Fibroblast of upper back skin (primary cell): ENCODE results near the gene MOGAT3.
A peak's percentile ranks its signal among the peaks of the same experiment; 100 is the strongest.
"Not testable (repeated sequence)": the region's sequence is repeated elsewhere in the genome, so short reads cannot be mapped to it uniquely, and the experiment has no call there.

Experiments
- DNase-seq: peaks from one replicate; pipeline ENCODE4 v3.0.0-alpha.2; 2013

Gene MOGAT3

DNA sequence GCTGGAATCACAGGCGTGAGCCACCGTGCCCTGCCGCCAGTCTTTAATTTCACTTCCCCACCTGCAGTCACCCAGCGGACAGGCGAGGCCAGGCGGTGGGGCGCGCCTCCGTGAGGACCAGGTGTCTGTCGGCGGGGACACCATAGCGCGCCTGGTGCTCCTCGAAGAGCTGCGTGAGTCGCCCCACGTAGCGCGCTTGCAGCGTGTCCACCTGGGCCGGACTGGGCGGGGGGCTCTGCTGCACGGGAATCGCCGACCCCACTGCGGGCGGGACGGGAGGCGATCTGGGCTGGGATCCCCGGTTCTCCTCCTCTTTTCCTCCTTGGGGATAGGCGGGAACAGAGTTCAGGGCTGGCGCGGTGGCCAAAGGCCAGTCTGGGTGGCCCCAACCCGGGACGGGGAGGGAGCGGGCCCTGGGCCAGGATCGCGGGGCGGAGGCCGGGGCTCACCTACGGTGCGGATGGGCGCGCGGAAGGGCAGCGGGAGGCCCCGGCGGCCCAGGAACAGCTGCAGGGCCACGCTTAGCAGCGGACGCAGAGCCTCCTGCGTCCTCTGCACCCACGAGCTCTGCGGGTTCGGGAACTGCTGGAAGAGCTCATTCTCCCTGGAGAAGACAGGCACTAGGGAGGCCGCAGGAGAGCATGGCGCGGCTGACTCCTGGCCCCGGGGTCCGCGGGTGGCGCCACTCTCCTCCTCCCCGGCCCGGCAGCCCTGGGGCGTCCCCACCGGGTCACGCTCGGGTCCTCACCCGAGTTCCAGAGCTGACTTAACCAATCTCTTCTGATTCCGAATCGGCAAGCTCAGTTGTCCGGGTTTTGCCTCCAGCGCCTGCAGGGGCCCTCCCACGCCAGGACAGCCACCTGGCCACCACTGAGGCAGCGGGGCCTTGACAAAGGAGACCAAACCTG, 1.1 kb upstream of the MOGAT3 start:
- no peak for DNase-seq

GRCh38 chr7:101200504-101200861, 353 bp downstream of the MOGAT3 start:
- DNase-seq: no peak

DNA sequence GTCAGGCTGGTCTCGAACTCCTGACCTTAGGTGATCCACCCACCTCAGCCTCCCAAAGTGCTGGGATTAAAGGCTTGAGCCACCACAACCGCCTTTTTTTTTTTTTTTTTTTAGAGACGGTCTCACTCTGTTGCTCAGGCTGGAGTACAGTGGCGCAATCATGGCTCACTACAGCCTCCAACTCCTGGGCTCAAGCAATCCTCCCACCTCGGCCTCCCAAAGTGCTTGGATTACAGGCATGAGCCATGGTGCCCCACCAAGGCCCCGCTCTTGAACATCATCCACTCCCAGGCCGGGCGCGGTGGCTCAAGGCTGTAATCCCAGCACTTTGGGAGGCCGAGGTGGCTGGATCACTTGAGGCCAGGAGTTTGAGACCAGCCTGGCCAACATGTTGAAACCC, 1.3 kb downstream of the MOGAT3 start:
- not testable (repeated sequence) for DNase-seq

DNA sequence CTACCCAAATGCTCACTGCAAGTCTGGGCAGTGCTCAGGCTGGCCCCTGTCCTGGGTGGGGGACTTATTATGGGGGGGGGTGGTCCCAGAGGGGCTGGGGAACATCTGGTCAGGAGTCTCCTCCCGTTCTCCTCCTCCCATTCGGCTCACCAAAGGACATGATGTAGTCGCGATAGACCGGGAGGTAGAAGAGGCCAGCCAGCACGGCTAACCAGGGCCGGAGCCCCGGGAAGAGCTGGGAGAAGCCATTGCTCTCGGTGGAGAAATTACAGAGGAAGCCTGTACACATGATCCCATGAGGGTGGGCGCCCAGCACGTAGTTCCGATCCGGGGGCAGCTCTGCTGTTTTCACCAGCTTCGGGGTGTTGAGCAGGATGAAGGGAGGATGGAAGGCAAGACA, 2.4 kb downstream of the MOGAT3 start:
- DNase-seq: no peak

DNA sequence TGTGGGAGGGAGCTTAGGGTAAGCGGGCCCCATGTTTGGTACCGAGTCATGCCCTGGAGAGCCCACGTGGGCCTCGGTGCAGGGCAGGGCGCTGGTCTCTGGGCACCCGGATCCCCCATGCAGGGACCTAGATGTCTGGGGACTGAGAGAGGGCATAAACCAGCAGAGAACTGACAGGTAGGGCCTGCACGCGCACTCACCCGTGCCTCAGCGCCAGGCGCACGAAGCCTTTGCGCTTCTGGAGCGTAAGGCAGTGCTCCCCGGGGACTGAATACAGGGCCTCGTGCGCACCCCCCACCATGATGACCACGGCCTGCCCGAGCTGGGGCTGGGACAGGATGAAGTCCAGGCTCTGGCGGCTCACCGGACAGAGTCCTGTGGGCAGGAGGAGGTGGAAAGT, 2.8 kb downstream of the MOGAT3 start:
- DNase-seq: no peak

DNA sequence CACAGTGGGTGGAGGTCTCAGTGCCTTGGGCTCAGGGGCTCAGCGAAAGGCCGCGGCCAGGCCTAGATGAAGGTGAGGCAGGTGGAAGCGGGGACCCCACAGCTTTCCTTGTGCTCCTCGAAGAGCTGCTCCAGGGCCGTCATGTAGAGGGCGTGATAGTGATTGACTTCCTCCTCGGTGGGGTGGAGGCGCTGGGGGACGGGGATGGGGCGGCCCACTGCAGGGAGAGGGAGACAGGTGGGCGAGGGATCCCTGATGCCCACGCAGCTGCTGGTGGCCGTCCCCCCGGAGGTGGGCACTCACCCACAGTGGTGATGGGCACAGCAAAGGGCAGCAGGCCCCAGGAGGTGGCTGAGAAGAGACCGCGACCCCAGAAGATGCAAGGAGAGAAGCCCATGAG, 5.0 kb downstream of the MOGAT3 start:
- no peak for DNase-seq

DNA sequence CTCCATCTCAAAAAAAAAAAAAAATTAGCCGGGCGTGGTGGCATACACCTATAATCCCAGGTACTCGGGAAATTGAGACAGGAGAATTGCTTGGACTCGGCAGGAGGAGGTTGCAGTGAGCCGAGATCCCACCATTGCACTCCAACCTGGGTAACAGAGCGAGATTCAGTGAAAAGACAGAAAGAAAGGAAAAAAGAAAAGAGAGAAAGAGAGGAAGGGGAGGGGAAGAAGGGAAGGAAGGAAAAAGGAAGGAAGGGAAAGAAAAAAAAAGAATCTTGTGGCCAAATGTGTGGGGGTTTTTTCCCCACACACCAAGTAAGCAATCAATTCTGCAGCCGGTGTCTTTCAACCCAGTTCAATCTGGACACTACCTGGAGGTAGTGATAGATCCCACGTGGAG, 11.7 kb downstream of the MOGAT3 start:
- no peak for DNase-seq

GRCh38 chr7:101186844-101187428, 13.9 kb downstream of the MOGAT3 start:
- no peak for DNase-seq

DNA sequence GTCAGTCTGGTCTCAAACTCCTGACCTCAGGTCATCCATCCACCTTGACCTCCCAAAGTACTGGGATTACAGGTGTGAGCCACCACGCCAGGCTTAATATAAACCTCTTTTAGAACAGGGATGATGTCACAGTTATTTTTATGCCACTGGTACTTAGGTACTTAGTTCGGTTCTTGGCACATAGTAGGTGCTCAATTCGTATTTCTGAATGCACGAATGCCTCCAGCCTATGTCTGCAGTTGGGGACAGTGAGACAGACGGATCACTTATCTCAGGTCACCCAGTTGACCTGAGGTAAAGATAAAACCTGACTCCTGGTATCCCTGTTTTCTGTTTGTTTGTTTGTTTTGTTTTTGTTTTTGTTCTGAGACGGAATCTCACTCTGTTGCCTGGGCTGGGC, 14.6 kb downstream of the MOGAT3 start:
- no peak for DNase-seq

- no peak for DNase-seq
These were observed 15.5 kb downstream of the MOGAT3 start for GRCh38 chr7:101185258-101185839.

DNA sequence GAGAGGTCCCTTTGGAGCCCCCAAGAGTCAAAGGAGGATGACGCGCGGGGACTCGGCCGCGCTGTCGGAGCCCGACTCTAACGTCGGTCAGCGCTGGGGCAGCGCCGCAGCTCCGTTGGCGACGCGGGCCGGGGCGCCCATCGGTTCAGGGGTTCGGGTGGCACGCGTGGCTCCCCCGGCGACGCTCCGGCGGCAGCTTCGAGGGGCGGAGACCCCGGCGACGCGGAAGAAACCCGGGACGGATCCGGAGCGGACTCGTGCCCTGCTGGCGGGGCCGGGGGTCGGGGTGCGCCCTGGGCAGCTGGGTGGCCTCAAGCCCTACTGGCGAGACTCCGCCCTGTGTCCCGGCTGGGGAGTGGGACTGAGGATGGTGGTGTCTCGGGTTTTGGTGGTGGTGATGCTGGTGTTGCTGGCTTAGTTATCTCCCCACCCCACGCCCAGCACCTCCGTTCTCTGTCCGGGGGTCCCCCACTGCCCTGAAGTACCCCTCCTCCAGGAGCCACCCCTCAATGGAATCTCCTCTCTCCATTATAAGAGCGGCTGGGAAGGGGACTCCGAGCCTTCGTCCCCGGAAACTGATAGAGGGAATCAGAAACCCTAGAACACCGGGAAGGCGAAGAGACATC, 20.6 kb downstream of the MOGAT3 start, which contains the start of gene NAT16:
Gene NAT16 (minus strand): TSS at position 164 of the 626 bp plus-strand sequence. CDS start 5,486 bp downstream, outside the sequence.
- DNase-seq: no peak

DNA sequence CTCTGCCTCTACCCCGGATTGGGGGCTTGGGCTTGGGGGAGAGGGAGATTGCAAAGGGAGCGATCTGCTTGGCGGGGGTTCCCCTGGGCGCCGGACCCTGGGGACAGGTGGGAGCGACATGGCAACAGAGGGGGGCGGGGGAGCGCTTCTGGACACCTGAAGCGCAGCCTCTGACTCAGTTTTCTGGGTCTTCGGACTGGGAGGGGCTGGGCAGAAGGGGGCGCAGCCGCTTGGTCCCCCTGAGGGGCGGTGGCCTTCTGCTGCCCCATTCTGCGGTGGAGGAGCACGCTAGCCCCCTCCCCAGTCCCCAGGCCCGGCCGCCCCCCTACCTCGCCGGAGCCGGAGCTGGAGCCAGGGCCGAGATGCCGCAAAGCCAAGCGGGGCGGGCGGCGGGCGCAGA, 21.1 kb downstream of the MOGAT3 start:
- DNase-seq: no peak

- no peak for DNase-seq
These were observed 21.7 kb downstream of the MOGAT3 start for GRCh38 chr7:101179117-101179516.

GRCh38 chr7:101177644-101178043, 23.2 kb downstream of the MOGAT3 start:
- no peak for DNase-seq

GRCh38 chr7:101175664-101176063, 25.2 kb downstream of the MOGAT3 start:
- no peak for DNase-seq

- DNase-seq: no peak
These were observed 26.4 kb downstream of the MOGAT3 start for GRCh38 chr7:101174322-101174854.

GRCh38 chr7:101173752-101174244, 27.0 kb downstream of the MOGAT3 start:
- DNase-seq: no peak

DNA sequence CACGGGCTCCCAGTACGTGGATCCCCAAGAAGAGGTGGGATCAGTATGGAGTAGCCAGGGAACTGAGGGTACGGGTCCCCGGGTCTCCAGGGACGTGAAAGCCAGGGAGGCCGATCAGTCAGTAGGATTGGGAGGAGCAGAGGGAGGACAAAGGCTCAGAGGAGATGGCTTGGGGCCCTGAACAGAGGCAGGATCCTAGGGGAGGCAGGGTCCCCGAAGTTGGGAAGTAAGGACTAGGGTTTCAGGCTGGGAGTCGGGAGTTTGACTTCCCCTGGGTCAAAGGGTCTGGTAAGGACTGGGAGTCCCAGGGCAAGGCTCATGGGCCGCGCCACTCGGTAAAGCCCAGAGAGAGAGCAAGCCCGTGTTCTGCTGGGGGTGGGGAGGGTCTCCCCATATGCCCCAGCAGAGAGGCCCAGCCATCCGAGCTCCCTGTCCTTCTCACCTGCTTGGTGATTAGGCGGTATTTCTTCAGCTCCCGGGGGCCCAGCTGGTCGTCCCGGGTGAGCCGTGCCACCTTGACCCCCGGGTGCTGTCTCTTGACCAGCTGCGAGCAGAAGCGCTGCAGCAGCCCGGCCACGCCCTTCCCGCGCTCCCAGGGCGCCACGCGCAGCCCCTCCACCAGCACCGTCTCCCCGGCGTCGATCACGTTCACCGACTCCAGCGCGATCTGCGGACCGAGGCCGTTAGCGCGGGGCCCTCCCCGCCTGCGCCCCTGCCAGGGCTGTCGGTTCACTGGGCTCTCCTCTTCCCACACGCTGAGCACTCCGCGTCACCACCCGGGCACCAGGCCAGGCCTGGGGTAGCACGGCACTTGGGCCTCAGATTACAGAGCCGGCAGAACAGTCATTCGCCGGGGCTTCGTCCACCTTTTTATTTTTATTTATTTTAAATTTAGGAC, 27.7 kb downstream of the MOGAT3 start:
- peak; percentile 45 for DNase-seq

DNA sequence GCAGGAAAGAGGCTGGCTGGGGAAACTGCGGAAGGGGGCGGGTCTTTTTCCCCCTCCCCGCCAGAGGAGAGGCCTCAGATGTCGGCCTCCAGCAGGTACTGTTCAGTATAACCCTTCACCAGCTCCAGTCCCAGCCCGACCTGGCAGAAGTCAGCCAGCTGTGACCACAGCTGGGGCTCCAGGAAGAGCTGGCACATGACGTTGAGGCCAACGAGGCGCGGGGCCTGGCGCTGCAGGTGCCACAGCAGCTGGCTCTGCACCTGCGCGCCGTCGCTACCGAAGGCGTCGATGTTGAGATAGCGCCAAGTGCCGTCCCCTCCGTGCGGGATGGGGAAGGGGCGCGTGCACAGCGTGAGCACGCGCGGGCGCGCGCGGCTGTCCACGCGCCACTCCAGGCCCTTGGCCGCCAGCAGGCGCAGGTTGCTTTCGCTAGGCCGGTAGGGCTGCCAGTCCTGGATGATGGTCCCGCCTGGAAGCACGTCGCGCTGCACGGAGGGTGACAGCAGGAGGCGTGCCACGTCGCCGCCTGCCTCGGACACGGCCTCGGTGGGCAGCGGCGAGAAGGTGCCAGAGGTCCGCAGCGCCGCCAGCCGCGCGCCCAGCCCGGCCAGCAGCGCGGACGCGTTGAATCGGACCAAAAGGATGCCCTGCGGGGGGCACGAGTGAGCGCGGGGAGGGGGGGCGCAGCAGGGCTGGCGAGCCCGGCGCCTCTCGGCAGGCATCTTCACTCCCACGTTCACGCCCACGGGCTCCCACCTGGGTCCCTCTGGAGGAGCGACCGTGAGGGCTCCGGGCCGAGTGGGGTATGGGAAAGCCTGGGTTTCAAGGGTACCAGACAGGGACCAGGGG, 28.6 kb downstream of the MOGAT3 start:
- no peak for DNase-seq

DNA sequence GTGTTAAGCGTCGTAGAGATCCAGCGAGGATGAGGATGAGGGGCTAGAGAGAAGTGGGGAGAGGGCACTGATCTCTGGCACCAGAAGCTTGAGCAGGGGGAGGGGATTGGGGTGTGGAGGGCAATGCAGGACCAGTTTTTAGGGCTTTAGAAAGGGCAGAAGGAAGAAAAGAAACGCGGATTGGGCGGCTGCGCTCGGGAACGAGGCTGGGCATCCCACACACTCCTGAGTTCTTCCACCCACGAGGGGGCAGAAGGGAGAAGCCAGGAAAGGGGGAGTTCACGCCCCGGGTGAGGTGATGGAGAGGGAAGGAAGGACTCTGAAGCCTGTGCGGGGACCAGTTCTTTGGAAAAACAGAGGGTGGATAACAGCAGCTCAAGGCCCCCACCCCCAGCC, 29.4 kb downstream of the MOGAT3 start:
- no peak for DNase-seq
